GM23338 (cell line): ENCODE measurements around the gene CUX1. TPM values are rescaled to one million over a fixed set of nuclear protein-coding genes. Genes with fewer than 3 reads are reported as not detected.

Experiments
- ATAC-seq: fragments of 200-7000 bp; cut with Tn5 transposase; 3 replicates; pipeline ENCODE4 v1.9.1; 2020
- DNase-seq: peaks from one replicate; pipeline ENCODE4 v3.0.0-alpha.2; 2015; ENCODE audit warnings: low spot score
- H2AFZ ChIP-seq: fragments of 200-600 bp; sonication (generic); 2 replicates; pipeline ENCODE4 v1.8.0; 2016; ENCODE audit warnings: antibody characterized with exemption, mild to moderate bottlenecking, moderate library complexity
- H3F3A ChIP-seq: fragments of 200-600 bp; sonication (generic); replicated peaks from 2 replicates; pipeline ENCODE4 v1.8.0; 2017; ENCODE audit warnings: antibody characterized with exemption, mixed run types, low read depth
- H3K27ac ChIP-seq: fragments of 200-600 bp; sonication (generic); 2 replicates; pipeline ENCODE4 v1.6.1; 2016; ENCODE audit warnings: low read depth
- H3K27me3 ChIP-seq: fragments of 200-600 bp; sonication (generic); 2 replicates; pipeline ENCODE4 v1.8.0; 2016; ENCODE audit warnings: mild to moderate bottlenecking, mixed run types, moderate library complexity; ENCODE audit not compliant: insufficient read depth
- H3K36me3 ChIP-seq: fragments of 200-600 bp; sonication (generic); 2 replicates; pipeline ENCODE4 v1.8.0; 2016; ENCODE audit warnings: mild to moderate bottlenecking; ENCODE audit not compliant: insufficient read depth
- H3K4me1 ChIP-seq: fragments of 200-600 bp; sonication (generic); 2 replicates; pipeline ENCODE4 v1.8.0; 2016; ENCODE audit warnings: mild to moderate bottlenecking, moderate library complexity; ENCODE audit not compliant: insufficient read depth
- H3K4me2 ChIP-seq: fragments of 200-600 bp; sonication (generic); 2 replicates; pipeline ENCODE4 v1.7.1; 2017; ENCODE audit warnings: mixed run types
- H3K4me3 ChIP-seq: fragments of 200-600 bp; sonication (generic); 2 replicates; pipeline ENCODE4 v1.6.1; 2016; ENCODE audit warnings: mixed run types
- H3K79me2 ChIP-seq: fragments of 200-600 bp; sonication (generic); replicated peaks from 2 replicates; pipeline ENCODE4 v1.8.0; 2017; ENCODE audit warnings: mild to moderate bottlenecking; ENCODE audit not compliant: insufficient read depth
- H3K9me2 ChIP-seq: fragments of 200-600 bp; sonication (generic); 2 replicates; pipeline ENCODE4 v1.8.0; 2017; ENCODE audit not compliant: insufficient read depth
- H4K20me1 ChIP-seq: fragments of 200-600 bp; sonication (generic); replicated peaks from 2 replicates; pipeline ENCODE4 v1.8.0; 2017; ENCODE audit warnings: mild to moderate bottlenecking; ENCODE audit not compliant: insufficient read depth
- H3K27ac Mint-ChIP-seq: 2 replicates; pipeline ENCODE4 v1.8.0; 2020; ENCODE audit warnings: inconsistent platforms, mild to moderate bottlenecking, moderate library complexity, mixed read lengths
- H3K27me3 Mint-ChIP-seq: 3 replicates; pipeline ENCODE4 v1.8.0; 2022; ENCODE audit warnings: low read depth, mild to moderate bottlenecking, moderate library complexity, mixed read lengths, inconsistent platforms; ENCODE audit not compliant: insufficient read depth, poor library complexity
- H3K36me3 Mint-ChIP-seq: 3 replicates; pipeline ENCODE4 v1.8.0; 2021; ENCODE audit warnings: low read depth, mild to moderate bottlenecking, inconsistent platforms, moderate library complexity, mixed read lengths
- H3K4me1 Mint-ChIP-seq: 3 replicates; pipeline ENCODE4 v1.8.0; 2020; ENCODE audit warnings: mild to moderate bottlenecking, inconsistent platforms, mixed read lengths
- H3K4me3 Mint-ChIP-seq: 3 replicates; pipeline ENCODE4 v1.8.0; 2021; ENCODE audit warnings: moderate library complexity, mild to moderate bottlenecking, inconsistent platforms, mixed read lengths
- H3K9me3 Mint-ChIP-seq: 3 replicates; pipeline ENCODE4 v1.8.0; 2020; ENCODE audit warnings: moderate library complexity, mild to moderate bottlenecking, inconsistent platforms, mixed read lengths
- CREB1 ChIP-seq: fragments of 250-450 bp; sonication (Bioruptor Pico); IDR thresholded peaks from 2 replicates; pipeline ENCODE4 v1.5.0; 2020; ENCODE audit warnings: low read depth, mild to moderate bottlenecking, moderate library complexity
- CTCF ChIP-seq, 2 experiments: fragments of 200-600 bp in 1 of 2; sonication (generic) in 1 of 2; conservative IDR thresholded peaks; 2 replicates each; pipeline versions ENCODE4 v1.5.1 to v1.6.1; 2016 to 2017; ENCODE audit warnings: antibody characterized with exemption in 2 of 2, low read depth in 2 of 2, mild to moderate bottlenecking in 2 of 2, moderate library complexity in 1 of 2
- JUNB ChIP-seq: IDR thresholded peaks from one replicate; pipeline ENCODE4 v1.6.1; 2016; ENCODE audit warnings: antibody characterized with exemption; ENCODE audit not compliant: unreplicated experiment
- NANOG ChIP-seq: IDR thresholded peaks from 2 replicates; pipeline ENCODE4 v1.6.1; 2016; ENCODE audit warnings: antibody characterized with exemption, borderline replicate concordance
- POLR2AphosphoS5 ChIP-seq: IDR thresholded peaks from 2 replicates; pipeline ENCODE4 v1.6.1; 2016; ENCODE audit warnings: antibody characterized with exemption, low read depth
- ZNF331 ChIP-seq: fragments of 250-450 bp; sonication (Bioruptor Pico); IDR thresholded peaks from 2 replicates; pipeline ENCODE4 v1.5.0; 2020; ENCODE audit warnings: low read depth, mild to moderate bottlenecking, moderate library complexity
- polyA plus RNA-seq: library from polyadenylated mRNA; unstranded; fragments of >200 nt; fragmentation: Nextera tagmentation; extraction: Ambion mirVana; gene quantifications from 2 replicates; pipeline ENCODE4 v1.2.1, GENCODE V29; 2016
- total RNA-seq: library from RNA; depleted of rRNA; stranded (reverse); fragments of >200 nt; shearing (Covaris generic); gene quantifications from 2 replicates; pipeline ENCODE4 v1.2.3, GENCODE V29; 2014
- TF ChIP-seq, protein P1 (sequence below): fragments of 250-450 bp; sonication (Bioruptor Pico); IDR thresholded peaks from 2 replicates; pipeline ENCODE4 v1.5.0; 2020; ENCODE audit warnings: mild to moderate bottlenecking, moderate library complexity
- TF ChIP-seq, protein P2 (sequence below): IDR thresholded peaks from one replicate; pipeline ENCODE4 v1.6.1; 2018; ENCODE audit warnings: antibody characterized with exemption; ENCODE audit not compliant: unreplicated experiment

The CUX1 gene
- total and polyA plus RNA-seq, 2 experiments from 2014 or later = 49.9 to 64.0 TPM

DNA sequence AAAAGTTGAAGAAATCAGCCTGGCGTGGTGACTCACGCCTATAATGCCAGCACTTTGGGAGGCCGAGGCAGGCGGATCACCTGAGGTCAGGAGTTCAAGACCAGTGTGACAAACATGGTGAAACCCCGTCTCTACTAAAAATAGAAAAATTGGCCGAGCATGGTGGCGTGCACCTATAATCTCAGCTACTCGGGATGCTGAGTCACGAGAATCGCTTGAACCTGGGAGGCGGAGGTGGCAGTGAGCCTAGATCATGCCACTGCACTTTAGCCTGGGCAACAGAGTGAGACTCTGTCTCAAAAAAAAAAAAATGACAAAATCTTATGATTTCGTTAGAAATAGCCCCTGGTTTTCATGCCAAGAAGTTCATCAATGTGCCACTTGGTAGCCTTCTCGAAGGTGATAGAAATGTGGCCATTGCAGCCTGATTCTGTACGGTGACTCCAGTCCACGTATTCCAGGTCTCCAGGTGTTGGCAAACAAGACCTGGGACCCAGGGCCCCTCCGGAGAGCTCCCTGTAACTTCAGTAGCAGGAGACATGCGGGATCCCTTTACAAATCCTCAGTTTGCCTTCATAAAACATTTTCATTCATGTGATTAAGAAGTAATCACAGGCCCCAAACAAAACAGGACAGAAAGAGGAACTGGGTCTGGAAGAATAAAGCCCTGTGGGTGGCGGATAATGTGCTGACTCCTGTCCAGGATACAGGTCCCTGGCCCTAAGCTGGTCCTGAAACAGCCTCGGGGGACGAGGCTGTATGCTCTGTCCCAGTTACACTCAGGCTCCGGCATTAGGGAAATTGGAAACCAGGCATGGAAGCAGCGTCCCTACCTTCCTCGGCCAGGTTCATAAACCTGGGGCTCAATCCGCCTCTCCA, 262.0 kb downstream of the CUX1 start:
- H3K36me3 Mint-ChIP-seq = peaks cover 45% of the 10 kb centered on the region
- Histone ChIP-seq H3K27ac (peak overlapping the region; percentile 67; the same call in 1 of the 2 replicates), H3K9me2 (no peaks in the 10 kb centered on the region), H4K20me1 (no peaks in the 10 kb centered on the region; the same call in 1 of the 2 replicates), H2AFZ (no peak overlapping the region), H3K79me2 (peaks cover 3% of the 10 kb centered on the region; the same call in 1 of the 2 replicates), H3F3A (0 out of 2 replicates have a peak, but pooled peaks cover 5% of the 10 kb centered on the region), H3K4me3 (no peak overlapping the region), H3K27me3 (no peaks in the 10 kb centered on the region), H3K36me3 (peaks cover 7% of the 10 kb centered on the region; the same call in 1 of the 2 replicates), H3K4me1 (peaks cover 23% of the 10 kb centered on the region), H3K4me2 (peak overlapping the region; percentile 53)
- peak; percentile 49 for DNase-seq
- peaks cover 19% of the 10 kb centered on the region for H3K27me3 Mint-ChIP-seq
- peaks cover 6% of the 10 kb centered on the region; the same call in 2 of the 3 replicates for H3K9me3 Mint-ChIP-seq
- peaks cover 46% of the 10 kb centered on the region for H3K4me1 Mint-ChIP-seq
- TF ChIP-seq NANOG (no peak), JUNB (no peak), CTCF (conservative IDR thresholded peaks at IDR 0.05; ENCODE audit: low read depth in 2 of 2) (no peak), CREB1 (no peak), POLR2AphosphoS5 (no peak), ZNF331 (no peak)
- TF ChIP-seq, protein P1, sequence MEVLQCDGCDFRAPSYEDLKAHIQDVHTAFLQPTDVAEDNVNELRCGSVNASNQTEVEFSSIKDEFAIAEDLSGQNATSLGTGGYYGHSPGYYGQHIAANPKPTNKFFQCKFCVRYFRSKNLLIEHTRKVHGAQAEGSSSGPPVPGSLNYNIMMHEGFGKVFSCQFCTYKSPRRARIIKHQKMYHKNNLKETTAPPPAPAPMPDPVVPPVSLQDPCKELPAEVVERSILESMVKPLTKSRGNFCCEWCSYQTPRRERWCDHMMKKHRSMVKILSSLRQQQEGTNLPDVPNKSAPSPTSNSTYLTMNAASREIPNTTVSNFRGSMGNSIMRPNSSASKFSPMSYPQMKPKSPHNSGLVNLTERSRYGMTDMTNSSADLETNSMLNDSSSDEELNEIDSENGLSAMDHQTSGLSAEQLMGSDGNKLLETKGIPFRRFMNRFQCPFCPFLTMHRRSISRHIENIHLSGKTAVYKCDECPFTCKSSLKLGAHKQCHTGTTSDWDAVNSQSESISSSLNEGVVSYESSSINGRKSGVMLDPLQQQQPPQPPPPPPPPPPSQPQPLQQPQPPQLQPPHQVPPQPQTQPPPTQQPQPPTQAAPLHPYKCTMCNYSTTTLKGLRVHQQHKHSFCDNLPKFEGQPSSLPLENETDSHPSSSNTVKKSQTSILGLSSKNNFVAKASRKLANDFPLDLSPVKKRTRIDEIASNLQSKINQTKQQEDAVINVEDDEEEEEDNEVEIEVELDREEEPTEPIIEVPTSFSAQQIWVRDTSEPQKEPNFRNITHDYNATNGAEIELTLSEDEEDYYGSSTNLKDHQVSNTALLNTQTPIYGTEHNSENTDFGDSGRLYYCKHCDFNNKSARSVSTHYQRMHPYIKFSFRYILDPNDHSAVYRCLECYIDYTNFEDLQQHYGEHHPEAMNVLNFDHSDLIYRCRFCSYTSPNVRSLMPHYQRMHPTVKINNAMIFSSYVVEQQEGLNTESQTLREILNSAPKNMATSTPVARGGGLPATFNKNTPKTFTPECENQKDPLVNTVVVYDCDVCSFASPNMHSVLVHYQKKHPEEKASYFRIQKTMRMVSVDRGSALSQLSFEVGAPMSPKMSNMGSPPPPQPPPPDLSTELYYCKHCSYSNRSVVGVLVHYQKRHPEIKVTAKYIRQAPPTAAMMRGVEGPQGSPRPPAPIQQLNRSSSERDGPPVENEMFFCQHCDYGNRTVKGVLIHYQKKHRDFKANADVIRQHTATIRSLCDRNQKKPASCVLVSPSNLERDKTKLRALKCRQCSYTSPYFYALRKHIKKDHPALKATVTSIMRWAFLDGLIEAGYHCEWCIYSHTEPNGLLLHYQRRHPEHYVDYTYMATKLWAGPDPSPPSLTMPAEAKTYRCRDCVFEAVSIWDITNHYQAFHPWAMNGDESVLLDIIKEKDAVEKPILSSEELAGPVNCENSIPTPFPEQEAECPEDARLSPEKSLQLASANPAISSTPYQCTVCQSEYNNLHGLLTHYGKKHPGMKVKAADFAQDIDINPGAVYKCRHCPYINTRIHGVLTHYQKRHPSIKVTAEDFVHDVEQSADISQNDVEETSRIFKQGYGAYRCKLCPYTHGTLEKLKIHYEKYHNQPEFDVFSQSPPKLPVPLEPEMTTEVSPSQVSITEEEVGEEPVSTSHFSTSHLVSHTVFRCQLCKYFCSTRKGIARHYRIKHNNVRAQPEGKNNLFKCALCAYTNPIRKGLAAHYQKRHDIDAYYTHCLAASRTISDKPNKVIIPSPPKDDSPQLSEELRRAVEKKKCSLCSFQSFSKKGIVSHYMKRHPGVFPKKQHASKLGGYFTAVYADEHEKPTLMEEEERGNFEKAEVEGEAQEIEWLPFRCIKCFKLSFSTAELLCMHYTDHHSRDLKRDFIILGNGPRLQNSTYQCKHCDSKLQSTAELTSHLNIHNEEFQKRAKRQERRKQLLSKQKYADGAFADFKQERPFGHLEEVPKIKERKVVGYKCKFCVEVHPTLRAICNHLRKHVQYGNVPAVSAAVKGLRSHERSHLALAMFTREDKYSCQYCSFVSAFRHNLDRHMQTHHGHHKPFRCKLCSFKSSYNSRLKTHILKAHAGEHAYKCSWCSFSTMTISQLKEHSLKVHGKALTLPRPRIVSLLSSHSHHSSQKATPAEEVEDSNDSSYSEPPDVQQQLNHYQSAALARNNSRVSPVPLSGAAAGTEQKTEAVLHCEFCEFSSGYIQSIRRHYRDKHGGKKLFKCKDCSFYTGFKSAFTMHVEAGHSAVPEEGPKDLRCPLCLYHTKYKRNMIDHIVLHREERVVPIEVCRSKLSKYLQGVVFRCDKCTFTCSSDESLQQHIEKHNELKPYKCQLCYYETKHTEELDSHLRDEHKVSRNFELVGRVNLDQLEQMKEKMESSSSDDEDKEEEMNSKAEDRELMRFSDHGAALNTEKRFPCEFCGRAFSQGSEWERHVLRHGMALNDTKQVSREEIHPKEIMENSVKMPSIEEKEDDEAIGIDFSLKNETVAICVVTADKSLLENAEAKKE (CRISPR knock-in tag) = no peak
- TF ChIP-seq, protein P2, sequence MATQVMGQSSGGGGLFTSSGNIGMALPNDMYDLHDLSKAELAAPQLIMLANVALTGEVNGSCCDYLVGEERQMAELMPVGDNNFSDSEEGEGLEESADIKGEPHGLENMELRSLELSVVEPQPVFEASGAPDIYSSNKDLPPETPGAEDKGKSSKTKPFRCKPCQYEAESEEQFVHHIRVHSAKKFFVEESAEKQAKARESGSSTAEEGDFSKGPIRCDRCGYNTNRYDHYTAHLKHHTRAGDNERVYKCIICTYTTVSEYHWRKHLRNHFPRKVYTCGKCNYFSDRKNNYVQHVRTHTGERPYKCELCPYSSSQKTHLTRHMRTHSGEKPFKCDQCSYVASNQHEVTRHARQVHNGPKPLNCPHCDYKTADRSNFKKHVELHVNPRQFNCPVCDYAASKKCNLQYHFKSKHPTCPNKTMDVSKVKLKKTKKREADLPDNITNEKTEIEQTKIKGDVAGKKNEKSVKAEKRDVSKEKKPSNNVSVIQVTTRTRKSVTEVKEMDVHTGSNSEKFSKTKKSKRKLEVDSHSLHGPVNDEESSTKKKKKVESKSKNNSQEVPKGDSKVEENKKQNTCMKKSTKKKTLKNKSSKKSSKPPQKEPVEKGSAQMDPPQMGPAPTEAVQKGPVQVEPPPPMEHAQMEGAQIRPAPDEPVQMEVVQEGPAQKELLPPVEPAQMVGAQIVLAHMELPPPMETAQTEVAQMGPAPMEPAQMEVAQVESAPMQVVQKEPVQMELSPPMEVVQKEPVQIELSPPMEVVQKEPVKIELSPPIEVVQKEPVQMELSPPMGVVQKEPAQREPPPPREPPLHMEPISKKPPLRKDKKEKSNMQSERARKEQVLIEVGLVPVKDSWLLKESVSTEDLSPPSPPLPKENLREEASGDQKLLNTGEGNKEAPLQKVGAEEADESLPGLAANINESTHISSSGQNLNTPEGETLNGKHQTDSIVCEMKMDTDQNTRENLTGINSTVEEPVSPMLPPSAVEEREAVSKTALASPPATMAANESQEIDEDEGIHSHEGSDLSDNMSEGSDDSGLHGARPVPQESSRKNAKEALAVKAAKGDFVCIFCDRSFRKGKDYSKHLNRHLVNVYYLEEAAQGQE = no peak
- peak overlapping the region; percentile 12; the same call in 1 of the 3 replicates for H3K4me3 Mint-ChIP-seq
- peak overlapping the region; percentile 64 for H3K27ac Mint-ChIP-seq
- peak; percentile 65 for ATAC-seq
